ENCODE measurements around the gene RABGAP1L. TPM values are rescaled to one million over a fixed set of nuclear protein-coding genes. Genes with fewer than 3 reads are reported as not detected.
"Not testable (repeated sequence)": the region's sequence is repeated elsewhere in the genome, so short reads cannot be mapped to it uniquely, and the experiment has no call there.

Gene RABGAP1L
- 87.4 TPM for total RNA-seq

- DNase-seq (ENCODE audit: low spot score): peak; percentile 95
These were observed at the start of gene RABGAP1L for GRCh38 chr1:174159252-174160108. TSS of gene RABGAP1L (plus strand) at chr1:174159520.

- no peak for DNase-seq (ENCODE audit: low spot score)
These were observed 49.3 kb upstream of the RABGAP1L start for GRCh38 chr1:174110053-174110452.

- DNase-seq (ENCODE audit: low spot score): no peak
These were observed 46.7 kb upstream of the RABGAP1L start for GRCh38 chr1:174112489-174113162.

GRCh38 chr1:174114106-174114505 is 45.2 kb upstream of the RABGAP1L start:
- DNase-seq (ENCODE audit: low spot score): no peak

GRCh38 chr1:174114788-174115448 is 44.4 kb upstream of the RABGAP1L start:
- DNase-seq (ENCODE audit: low spot score): peak; percentile 50

- no peak for DNase-seq (ENCODE audit: low spot score)
These were observed 43.3 kb upstream of the RABGAP1L start for GRCh38 chr1:174116042-174116441.

- DNase-seq (ENCODE audit: low spot score): no peak
These were observed 40.6 kb upstream of the RABGAP1L start for GRCh38 chr1:174118751-174119150.

- DNase-seq (ENCODE audit: low spot score): not testable (repeated sequence)
These were observed 37.0 kb upstream of the RABGAP1L start for GRCh38 chr1:174122318-174122717.

- DNase-seq (ENCODE audit: low spot score): no peak
These were observed 35.5 kb upstream of the RABGAP1L start for GRCh38 chr1:174123843-174124242.

- not testable (repeated sequence) for DNase-seq (ENCODE audit: low spot score)
These were observed 32.1 kb upstream of the RABGAP1L start for GRCh38 chr1:174127176-174127575.

GRCh38 chr1:174131032-174131638 is 28.2 kb upstream of the RABGAP1L start:
- no peak for DNase-seq (ENCODE audit: low spot score)

GRCh38 chr1:174134003-174134659 is 25.2 kb upstream of the RABGAP1L start:
- DNase-seq (ENCODE audit: low spot score): no peak

- no peak for DNase-seq (ENCODE audit: low spot score)
These were observed 24.1 kb upstream of the RABGAP1L start for GRCh38 chr1:174135211-174135610.

GRCh38 chr1:174136714-174137113 is 22.6 kb upstream of the RABGAP1L start:
- no peak for DNase-seq (ENCODE audit: low spot score)

- no peak for DNase-seq (ENCODE audit: low spot score)
These were observed 16.5 kb upstream of the RABGAP1L start for GRCh38 chr1:174142836-174143235.

GRCh38 chr1:174143727-174144396 is 15.5 kb upstream of the RABGAP1L start:
- DNase-seq (ENCODE audit: low spot score): not testable (repeated sequence)

GRCh38 chr1:174144397-174144783 is 14.9 kb upstream of the RABGAP1L start:
- not testable (repeated sequence) for DNase-seq (ENCODE audit: low spot score)

- DNase-seq (ENCODE audit: low spot score): no peak
These were observed 10.1 kb upstream of the RABGAP1L start for GRCh38 chr1:174149216-174149615.

- DNase-seq (ENCODE audit: low spot score): no peak
These were observed 8.8 kb upstream of the RABGAP1L start for GRCh38 chr1:174150499-174150898.

GRCh38 chr1:174152427-174152826 is 6.9 kb upstream of the RABGAP1L start:
- DNase-seq (ENCODE audit: low spot score): no peak
